ENCODE data around the gene SLC25A53. TPM values are rescaled to one million over a fixed set of nuclear protein-coding genes. Genes with fewer than 3 reads are reported as not detected.
A peak's percentile ranks its signal among the peaks of the same experiment; 100 is the strongest.
"Not testable (repeated sequence)": the region's sequence is repeated elsewhere in the genome, so short reads cannot be mapped to it uniquely, and the experiment has no call there.

Gene SLC25A53
- polyA plus RNA-seq, 1 donor (not counting 4 experiments of a cell fraction or from before 2014, with no cell fraction given): 2.7 TPM

DNA sequence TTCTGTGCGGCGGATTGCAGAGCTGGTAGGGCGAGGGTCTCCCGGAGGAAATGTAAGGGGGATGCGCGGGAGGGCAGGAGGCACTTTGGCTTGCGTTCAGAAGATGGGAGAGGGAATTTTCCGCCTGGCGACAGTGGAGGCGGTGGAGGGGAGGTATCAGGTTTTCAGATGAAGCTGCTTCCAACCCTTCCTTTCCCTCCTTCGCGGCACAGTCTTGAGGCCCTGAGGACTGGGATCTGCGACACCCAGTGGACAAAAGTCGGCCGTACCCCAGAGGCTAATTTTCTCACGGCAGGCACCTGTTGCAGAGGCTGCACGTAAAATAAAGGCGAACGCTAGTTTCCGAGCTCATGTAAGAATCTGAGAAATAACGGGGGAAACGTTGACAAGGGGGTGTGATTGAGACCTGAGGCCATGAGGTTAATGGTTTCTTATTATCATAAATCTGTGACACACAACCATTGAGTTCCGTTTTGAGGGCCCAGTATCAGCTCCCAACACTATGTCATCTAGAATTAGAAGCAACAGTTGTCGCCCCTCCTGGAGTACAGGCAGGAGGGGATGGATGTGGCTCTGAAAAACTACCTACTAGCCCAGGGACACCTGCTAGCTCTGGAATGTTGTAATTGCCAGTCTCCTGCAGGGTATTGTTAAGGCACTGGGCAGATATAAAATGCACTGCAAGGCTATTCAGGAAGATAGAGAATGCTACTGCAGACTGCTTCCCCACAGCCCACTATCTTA lies 43.4 kb downstream of the SLC25A53 start:
- peak; percentile 13 for FAIRE-seq
- TF ChIP-seq, protein P1, sequence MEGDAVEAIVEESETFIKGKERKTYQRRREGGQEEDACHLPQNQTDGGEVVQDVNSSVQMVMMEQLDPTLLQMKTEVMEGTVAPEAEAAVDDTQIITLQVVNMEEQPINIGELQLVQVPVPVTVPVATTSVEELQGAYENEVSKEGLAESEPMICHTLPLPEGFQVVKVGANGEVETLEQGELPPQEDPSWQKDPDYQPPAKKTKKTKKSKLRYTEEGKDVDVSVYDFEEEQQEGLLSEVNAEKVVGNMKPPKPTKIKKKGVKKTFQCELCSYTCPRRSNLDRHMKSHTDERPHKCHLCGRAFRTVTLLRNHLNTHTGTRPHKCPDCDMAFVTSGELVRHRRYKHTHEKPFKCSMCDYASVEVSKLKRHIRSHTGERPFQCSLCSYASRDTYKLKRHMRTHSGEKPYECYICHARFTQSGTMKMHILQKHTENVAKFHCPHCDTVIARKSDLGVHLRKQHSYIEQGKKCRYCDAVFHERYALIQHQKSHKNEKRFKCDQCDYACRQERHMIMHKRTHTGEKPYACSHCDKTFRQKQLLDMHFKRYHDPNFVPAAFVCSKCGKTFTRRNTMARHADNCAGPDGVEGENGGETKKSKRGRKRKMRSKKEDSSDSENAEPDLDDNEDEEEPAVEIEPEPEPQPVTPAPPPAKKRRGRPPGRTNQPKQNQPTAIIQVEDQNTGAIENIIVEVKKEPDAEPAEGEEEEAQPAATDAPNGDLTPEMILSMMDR (optimal IDR thresholded peaks at IDR 0.05 in 1 of 3, IDR thresholded peaks at IDR 0.05 in 1 of 3, conservative IDR thresholded peaks at IDR 0.05 in 1 of 3; ENCODE audit: extremely low read depth in 1 of 3, insufficient read depth in 2 of 3, low read length in 3 of 3): peak; percentile 26 to 44 (median 43)
- TF ChIP-seq EZH2 (IDR thresholded peaks at IDR 0.05; ENCODE audit: low read length): no peak
- dilution Hi-C loops (cut with MboI; ENCODE audit: extremely low pct_ligation_motif_present, low sequenced_read_pairs): no loop called here
- no peak overlapping the region for H2AFZ ChIP-seq (ENCODE audit: control insufficient read depth, low read length)
- H4K20me1 ChIP-seq (ENCODE audit: control insufficient read depth, extremely low read depth, insufficient read depth, low read length): no peaks in the 10 kb centered on the region
- H3K9ac ChIP-seq (ENCODE audit: control insufficient read depth, extremely low read depth, insufficient read depth, low read length): no peak overlapping the region
- H3K4me3 ChIP-seq (ENCODE audit: control insufficient read depth in 2 of 3, extremely low read depth in 1 of 3, insufficient read depth in 2 of 3, low read depth in 1 of 3, low read length in 3 of 3): peak overlapping the region in 1 of 3 experiments; percentile 56
- no peak for DNase-seq (ENCODE audit: low read depth, low spot score)
- H3K9me1 ChIP-seq (ENCODE audit: control insufficient read depth, extremely low read depth, insufficient read depth, low read length): no peaks in the 10 kb centered on the region
- H3K36me3 ChIP-seq (ENCODE audit: control insufficient read depth in 2 of 2, extremely low read depth in 1 of 2, insufficient read depth in 2 of 2, low read length in 2 of 2): no peaks in the 10 kb centered on the region
- peaks cover 16% of the 10 kb centered on the region for H3K27me3 ChIP-seq (ENCODE audit: control insufficient read depth, extremely low read depth, insufficient read depth, low read length)
- H3K27ac ChIP-seq (ENCODE audit: control insufficient read depth, insufficient read depth, low read length): no peak overlapping the region
- H3K4me1 ChIP-seq (ENCODE audit: control insufficient read depth, extremely low read depth, insufficient read depth, low read length): no peaks in the 10 kb centered on the region
- H3K4me2 ChIP-seq (ENCODE audit: control insufficient read depth, extremely low read depth, insufficient read depth, low read depth, low read length): peak overlapping the region; percentile 39
- H3K79me2 ChIP-seq (ENCODE audit: control insufficient read depth, insufficient read depth, low read length): no peaks in the 10 kb centered on the region
- no peaks in the 10 kb centered on the region for H3K9me3 ChIP-seq (ENCODE audit: control insufficient read depth, low read depth, low read length)

DNA sequence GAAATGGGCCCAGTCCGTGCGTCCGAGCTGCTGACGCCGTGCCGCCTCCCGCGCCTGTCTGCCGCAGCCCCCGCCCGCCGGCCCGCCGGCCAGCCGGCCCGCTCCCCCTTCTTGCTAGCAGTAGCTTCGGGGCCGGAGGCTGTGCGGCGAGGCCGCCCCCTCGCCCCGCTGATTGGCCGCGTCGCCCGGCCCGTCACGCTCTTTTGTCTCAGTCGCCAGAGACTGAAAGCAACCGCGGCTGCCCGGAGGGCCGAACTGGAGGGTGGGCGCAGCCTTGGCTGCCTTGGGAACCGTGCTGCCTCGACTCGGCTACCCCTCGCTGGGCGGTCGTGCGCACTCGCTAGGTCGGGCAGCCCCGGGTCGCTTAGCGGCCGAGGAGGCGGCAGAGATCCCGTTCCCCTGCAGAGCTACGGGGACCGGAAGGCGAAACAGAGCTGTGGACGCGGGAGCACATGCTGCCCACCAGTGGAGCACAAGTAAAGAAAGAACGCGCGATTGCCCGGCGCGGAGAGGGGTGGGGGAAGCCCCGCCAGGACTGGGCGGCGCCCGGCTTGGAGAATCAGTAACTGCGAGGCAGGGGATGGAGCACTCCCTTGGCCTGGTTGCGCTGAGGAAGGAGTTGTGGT lies 44.4 kb downstream of the SLC25A53 start, which contains the start of gene ZCCHC18:
ZCCHC18 (plus strand) TSS at position 198 of the 626 bp plus-strand sequence. CDS start 1,589 bp downstream, outside the sequence.
- H3K27ac ChIP-seq (ENCODE audit: control insufficient read depth, insufficient read depth, low read length): no peak within 1 kb of the TSS
- DNase-seq (ENCODE audit: low read depth, low spot score) (no peak), FAIRE-seq (no peak)
- no peaks in the 10 kb centered on the region for H3K36me3 ChIP-seq (ENCODE audit: control insufficient read depth in 2 of 2, extremely low read depth in 1 of 2, insufficient read depth in 2 of 2, low read length in 2 of 2)
- peaks cover 16% of the 10 kb centered on the region for H3K27me3 ChIP-seq (ENCODE audit: control insufficient read depth, extremely low read depth, insufficient read depth, low read length)
- H3K9me3 ChIP-seq (ENCODE audit: control insufficient read depth, low read depth, low read length): no peaks in the 10 kb centered on the region
- H3K79me2 ChIP-seq (ENCODE audit: control insufficient read depth, insufficient read depth, low read length): no peaks in the 10 kb centered on the region
- H2AFZ ChIP-seq (ENCODE audit: control insufficient read depth, low read length): peak within 1 kb of the TSS; percentile 47
- H4K20me1 ChIP-seq (ENCODE audit: control insufficient read depth, extremely low read depth, insufficient read depth, low read length): no peaks in the 10 kb centered on the region
- no peaks in the 10 kb centered on the region for H3K4me1 ChIP-seq (ENCODE audit: control insufficient read depth, extremely low read depth, insufficient read depth, low read length)
- peak within 1 kb of the TSS; percentile 38 to 60 (median 56) for H3K4me3 ChIP-seq (ENCODE audit: control insufficient read depth in 2 of 3, extremely low read depth in 1 of 3, insufficient read depth in 2 of 3, low read depth in 1 of 3, low read length in 3 of 3)
- no peak within 1 kb of the TSS for H3K9ac ChIP-seq (ENCODE audit: control insufficient read depth, extremely low read depth, insufficient read depth, low read length)
- no peaks in the 10 kb centered on the region for H3K9me1 ChIP-seq (ENCODE audit: control insufficient read depth, extremely low read depth, insufficient read depth, low read length)
- H3K4me2 ChIP-seq (ENCODE audit: control insufficient read depth, extremely low read depth, insufficient read depth, low read depth, low read length): peak within 1 kb of the TSS; percentile 73
- dilution Hi-C loops (cut with MboI; ENCODE audit: extremely low pct_ligation_motif_present, low sequenced_read_pairs): no loop called here
- TF ChIP-seq, protein P1 (optimal IDR thresholded peaks at IDR 0.05 in 1 of 3, IDR thresholded peaks at IDR 0.05 in 1 of 3, conservative IDR thresholded peaks at IDR 0.05 in 1 of 3; ENCODE audit: extremely low read depth in 1 of 3, insufficient read depth in 2 of 3, low read length in 3 of 3): no peak
- no peak for TF ChIP-seq EZH2 (IDR thresholded peaks at IDR 0.05; ENCODE audit: low read length)

DNA sequence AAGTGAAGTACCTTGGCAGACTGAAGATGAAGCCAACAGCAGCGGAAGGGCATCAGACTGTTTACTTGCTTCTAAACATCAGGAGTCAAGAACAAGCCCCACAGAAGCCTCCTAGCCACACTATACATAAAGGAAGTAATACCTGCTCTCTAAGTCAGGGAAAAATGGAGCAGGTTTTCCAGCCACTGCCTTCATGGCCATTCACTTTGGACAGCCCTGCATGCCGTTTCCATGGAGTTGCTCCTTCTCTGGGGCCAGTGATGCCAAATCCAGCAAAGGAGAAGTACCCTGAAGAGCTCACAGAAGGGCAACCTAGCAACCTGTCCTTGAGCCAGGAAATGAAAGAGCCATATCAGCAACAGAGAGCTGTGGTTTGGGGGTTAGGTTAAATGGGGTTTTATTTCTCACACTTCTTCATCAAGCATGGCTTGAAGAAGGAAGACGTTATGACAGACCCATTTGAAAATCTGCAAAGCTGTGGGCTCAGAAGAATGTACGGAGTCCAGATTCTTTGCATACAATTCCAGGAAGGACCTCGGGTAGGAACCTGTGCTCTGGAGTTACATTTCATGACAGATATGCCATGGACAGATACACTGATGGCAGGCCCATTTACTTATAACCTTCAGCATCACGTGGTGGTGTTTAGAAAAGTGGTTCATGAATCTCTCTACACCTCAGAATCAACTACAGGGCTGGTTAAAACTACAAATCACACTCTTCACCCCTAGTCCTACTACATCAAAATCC lies 46.1 kb downstream of the SLC25A53 start:
- H3K9me3 ChIP-seq (ENCODE audit: control insufficient read depth, low read depth, low read length); H3K79me2 ChIP-seq (ENCODE audit: control insufficient read depth, insufficient read depth, low read length); H3K9ac ChIP-seq (ENCODE audit: control insufficient read depth, extremely low read depth, insufficient read depth, low read length); H4K20me1 ChIP-seq (ENCODE audit: control insufficient read depth, extremely low read depth, insufficient read depth, low read length); dilution Hi-C loops (cut with MboI; ENCODE audit: extremely low pct_ligation_motif_present, low sequenced_read_pairs); H3K4me3 ChIP-seq (ENCODE audit: control insufficient read depth in 2 of 3, extremely low read depth in 1 of 3, insufficient read depth in 2 of 3, low read depth in 1 of 3, low read length in 3 of 3); DNase-seq (ENCODE audit: low read depth, low spot score); H3K4me1 ChIP-seq (ENCODE audit: control insufficient read depth, extremely low read depth, insufficient read depth, low read length); H3K27ac ChIP-seq (ENCODE audit: control insufficient read depth, insufficient read depth, low read length); H3K36me3 ChIP-seq (ENCODE audit: control insufficient read depth in 2 of 2, extremely low read depth in 1 of 2, insufficient read depth in 2 of 2, low read length in 2 of 2); H2AFZ ChIP-seq (ENCODE audit: control insufficient read depth, low read length); H3K9me1 ChIP-seq (ENCODE audit: control insufficient read depth, extremely low read depth, insufficient read depth, low read length); H3K4me2 ChIP-seq (ENCODE audit: control insufficient read depth, extremely low read depth, insufficient read depth, low read depth, low read length); FAIRE-seq: not testable (repeated sequence)
- peaks cover 16% of the 10 kb centered on the region for H3K27me3 ChIP-seq (ENCODE audit: control insufficient read depth, extremely low read depth, insufficient read depth, low read length)

All from keratinocyte (primary cell).